ENCODE data around the gene MOBP.
"Not testable (repeated sequence)": the region's sequence is repeated elsewhere in the genome, so short reads cannot be mapped to it uniquely, and the experiment has no call there.

Gene MOBP

DNA sequence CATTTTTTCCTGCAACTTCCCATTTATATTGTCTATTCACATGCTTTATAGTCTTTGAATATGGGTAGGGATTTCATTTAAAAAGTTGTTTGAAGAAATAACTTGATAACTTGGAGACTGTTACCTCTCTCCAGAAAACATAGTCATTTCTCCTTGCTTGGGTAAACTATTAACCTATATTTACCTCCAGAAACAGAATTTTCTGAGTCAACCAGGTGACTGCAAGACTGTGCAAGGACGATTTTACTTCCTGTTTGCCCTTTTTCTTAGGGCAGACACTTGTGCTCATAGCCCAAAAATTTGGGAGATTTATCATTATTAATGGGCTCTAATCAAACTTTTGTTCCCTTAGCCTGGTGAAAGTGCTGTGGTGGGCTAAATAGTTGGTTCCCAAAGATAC is 14.3 kb upstream of the MOBP start:
- DNase-seq, result no peak

DNA sequence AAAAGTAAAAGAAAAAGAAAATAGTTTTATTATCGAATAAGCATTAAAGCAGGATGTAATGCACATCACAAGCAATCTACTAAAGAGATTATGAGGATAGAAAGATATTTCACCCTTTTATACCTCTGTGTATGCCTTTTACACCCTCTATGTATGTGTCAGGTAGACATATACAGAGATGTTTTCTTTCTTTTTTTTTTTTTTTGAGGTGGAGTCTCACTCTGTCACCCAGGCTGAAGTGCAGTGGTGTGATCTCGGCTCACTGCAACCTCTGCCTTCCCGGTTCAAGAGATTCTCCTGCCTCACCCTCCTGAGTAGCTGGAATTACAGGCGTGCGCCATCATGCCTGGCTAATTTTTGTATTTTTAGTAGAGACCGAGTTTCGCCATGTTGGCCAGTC is 13.6 kb upstream of the MOBP start:
- DNase-seq, result not testable (repeated sequence)

GRCh38 chr3:39454591-39455217 is 12.8 kb upstream of the MOBP start:
- no peak for DNase-seq

GRCh38 chr3:39456159-39456558 is 11.3 kb upstream of the MOBP start:
- no peak for DNase-seq

DNA sequence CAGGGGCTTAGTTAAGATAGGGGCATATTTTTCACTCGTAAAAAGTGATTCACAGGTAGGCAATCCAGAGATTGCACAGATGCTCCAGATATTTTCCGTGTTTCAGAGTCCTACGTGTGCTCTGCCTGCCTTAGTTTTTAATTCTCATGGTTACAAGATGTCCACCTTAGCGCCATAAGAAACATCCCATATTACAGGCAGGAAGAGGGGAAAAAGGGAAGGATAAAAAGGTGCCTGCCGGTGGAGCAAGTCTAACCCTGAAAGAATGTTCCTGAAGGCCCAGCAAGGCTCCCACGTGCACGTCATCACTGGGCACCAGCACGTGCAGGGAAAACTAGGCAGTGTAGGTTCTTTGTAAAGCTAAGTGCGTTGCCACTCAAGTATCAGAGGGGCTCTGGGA is 10.1 kb upstream of the MOBP start:
- DNase-seq, result no peak

DNA sequence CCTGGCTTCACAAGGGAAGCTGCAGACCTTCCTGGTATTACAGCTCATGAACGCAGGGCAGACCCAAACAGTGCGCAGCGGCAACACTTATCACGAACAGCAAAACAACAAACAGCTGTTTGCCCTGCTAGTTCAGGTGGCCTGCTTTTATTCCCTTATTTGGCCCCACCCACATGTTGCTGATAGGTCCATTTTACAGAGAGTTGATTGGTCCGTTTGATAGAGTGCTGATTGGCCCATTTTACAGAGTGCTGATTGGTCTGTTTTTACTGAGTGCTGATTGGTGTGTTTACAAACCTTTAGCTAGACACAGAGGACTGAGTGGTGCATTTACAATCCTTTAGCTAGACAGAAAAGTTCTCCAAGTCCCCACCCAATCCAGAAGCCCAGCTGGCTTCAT is 8.9 kb upstream of the MOBP start:
- not testable (repeated sequence) for DNase-seq

DNA sequence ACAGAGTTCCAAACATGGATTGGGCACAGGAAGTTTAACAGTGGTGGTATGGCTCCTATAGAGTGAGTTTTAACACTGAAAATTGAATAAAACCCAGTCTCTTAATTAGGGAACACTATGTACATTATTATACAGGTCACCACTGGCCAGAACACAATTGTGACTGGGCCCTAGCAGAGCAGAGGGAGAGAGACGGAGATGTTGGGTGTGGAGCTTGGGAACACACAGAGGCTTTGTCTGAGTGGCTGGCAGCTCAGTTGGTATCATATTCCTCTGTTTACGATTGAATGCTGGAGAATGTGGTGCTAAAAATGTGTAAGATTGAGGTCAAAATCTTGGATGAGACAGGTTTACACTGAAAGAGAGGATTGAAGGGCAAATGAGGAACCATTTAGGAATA is 6.8 kb upstream of the MOBP start:
- no peak for DNase-seq

DNA sequence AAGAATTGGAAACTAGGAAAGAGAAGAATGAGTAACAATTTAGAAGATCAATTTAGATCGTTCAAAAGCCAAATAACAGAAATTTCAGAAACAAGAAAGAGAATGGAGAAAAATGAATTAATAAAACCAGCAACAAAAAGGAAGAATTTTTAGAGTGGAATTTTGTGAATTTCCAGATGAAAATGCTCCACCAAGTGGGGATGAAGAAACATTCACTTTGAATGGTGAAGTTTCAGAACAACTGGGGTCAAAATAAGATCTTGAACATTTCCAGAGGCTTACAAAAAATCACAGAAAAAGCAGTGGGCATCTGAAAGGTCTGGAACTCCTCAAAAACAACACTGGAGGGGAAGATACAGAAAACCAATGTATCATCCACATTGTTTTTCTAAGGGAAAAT is 4.2 kb upstream of the MOBP start:
- DNase-seq, result no peak

- no peak for DNase-seq
These were observed 492 bp upstream of the MOBP start for GRCh38 chr3:39466988-39467387.

DNA sequence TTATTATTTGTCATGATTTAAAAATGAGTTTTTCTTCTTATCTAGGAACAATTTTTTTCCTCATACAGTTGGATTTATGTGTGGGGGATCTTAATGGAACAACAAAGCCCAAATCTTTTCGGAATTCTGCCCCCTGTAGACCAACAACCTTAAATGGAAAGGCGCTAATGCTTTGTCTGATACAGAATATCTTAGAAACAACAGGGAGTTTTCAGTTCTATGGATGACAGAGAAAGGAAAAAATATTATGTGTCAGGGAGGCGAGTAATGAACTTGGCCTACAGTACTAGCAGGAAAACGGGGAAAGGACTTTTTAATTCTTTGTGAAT is 592 bp downstream of the MOBP start:
- DNase-seq, result no peak

DNA sequence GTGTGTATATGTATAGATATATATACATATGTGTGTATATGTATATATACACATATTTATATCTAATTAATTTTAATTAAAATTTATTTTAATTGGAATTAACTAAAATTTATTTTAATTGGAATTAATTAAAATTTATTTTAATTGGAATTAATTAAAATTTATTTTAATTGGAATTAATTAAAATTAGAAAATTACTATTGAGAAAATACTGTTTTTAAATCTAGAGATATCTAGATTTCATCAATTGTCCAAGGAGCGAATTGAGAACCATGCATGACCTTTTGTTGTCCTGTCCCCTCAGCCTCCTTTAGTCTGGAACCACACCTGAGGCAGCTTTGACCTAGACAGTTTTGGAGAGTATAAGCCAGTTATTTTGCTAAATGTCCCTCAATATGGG is 1.8 kb downstream of the MOBP start:
- DNase-seq, result no peak

DNA sequence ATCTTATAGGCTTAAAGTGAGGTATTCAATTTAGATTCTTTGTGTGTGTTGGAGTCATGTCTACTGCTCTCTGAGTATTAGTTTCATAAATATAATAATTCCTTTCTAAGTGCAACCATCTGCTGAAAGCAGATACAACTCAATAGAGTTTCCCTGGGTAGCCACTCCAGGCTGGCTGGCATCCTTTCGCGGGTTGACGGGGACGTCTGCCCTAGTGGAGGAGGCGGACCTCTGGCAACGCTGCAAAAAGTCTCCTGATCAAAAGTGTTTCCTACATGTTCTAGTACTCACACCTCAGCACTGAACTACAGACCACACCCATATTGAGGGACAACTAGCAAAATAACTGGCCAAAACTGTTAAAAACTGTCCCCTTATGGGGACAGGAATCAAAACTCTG is 2.5 kb downstream of the MOBP start:
- DNase-seq, result no peak

- DNase-seq, result no peak
These were observed 4.2 kb downstream of the MOBP start for GRCh38 chr3:39471652-39472051.

DNA sequence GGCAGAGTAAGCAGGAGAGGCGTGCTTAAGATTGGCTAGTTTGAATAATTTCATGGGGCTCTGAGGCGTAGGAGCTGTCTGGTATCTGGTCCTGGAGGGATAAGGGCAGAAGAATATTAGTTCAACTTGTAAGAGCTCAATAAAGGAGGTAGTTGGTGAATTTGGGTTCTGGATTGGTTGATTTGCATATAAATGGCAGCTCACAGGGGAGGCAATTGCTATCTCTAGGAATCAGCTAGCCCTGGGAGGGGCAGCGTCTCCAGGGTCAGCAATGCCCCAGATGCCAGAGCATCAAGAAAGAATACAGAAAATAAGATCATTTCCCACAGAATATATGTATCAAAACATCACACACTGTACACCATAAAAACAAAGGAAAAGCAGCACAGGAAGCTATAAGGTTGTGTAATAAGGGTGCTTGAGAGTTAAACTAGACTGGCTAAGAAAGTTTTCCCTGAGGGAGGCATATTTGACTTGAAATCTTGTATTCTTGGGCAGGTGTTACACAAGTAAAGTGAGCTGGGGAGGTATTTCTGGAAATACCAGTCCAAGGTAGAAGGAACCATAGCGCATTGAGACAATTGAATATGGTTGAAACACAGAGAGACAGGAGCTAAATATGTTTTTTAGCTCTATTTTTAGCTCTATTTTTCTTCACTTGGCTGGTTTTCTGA is 6.1 kb downstream of the MOBP start:
- no peak for DNase-seq

- DNase-seq, result no peak
These were observed 6.6 kb downstream of the MOBP start for GRCh38 chr3:39474126-39474515.

GRCh38 chr3:39476783-39477182 is 9.3 kb downstream of the MOBP start:
- DNase-seq, result no peak

DNA sequence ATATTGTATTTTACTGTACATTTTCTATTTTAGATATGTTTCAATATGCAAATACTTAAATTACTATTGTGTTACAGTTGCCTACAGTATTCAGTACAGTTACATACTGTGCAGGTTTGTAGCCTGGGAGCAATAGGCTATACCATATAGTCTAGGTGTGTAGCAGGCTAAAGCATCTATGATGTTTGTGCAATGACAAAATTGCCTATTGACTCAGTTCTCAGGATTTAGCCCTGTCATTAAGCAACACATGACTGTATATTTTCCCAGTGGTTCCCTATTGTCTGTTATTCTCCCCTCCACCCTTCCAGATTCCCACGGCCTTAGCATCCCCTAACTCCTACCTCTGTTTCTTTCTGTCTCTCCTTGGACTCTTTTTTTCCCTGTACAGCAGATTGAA is 10.7 kb downstream of the MOBP start:
- DNase-seq, result no peak

DNA sequence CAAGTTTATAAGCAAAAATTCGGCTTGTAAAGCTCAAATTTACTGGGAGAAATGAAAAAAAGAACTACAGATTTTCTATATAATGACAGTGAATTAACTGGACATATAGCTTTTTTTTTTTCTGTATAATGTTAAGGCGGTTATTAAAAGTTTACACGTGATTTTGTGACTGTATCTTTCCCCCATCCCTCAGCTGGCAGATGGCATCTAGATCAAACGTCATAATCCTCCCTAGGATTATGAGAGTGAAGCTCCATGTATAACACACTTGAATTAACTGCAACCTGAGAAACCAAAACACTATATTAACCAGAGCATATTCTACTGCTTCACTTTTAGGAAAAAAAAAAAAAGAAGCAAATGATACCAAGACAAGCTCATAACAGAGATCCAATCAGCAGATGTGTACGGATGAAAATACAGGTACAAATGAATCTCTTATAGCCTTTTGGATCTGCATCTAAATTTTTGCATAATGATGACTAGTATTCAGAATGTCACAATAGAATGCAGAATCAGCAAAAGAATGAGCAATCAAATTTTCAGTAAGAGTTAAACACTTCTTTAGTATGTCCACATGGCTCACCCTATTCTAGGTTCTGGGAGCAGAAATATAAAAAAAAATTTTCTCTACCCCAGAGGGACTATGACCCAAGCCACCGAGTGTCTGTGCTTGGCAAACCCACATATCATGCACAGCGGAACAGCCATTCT is 12.4 kb downstream of the MOBP start:
- DNase-seq, result no peak

- no peak for DNase-seq
These were observed 18.1 kb downstream of the MOBP start for GRCh38 chr3:39485547-39485946.

GRCh38 chr3:39491014-39491413 is 23.5 kb downstream of the MOBP start:
- DNase-seq, result no peak

DNA sequence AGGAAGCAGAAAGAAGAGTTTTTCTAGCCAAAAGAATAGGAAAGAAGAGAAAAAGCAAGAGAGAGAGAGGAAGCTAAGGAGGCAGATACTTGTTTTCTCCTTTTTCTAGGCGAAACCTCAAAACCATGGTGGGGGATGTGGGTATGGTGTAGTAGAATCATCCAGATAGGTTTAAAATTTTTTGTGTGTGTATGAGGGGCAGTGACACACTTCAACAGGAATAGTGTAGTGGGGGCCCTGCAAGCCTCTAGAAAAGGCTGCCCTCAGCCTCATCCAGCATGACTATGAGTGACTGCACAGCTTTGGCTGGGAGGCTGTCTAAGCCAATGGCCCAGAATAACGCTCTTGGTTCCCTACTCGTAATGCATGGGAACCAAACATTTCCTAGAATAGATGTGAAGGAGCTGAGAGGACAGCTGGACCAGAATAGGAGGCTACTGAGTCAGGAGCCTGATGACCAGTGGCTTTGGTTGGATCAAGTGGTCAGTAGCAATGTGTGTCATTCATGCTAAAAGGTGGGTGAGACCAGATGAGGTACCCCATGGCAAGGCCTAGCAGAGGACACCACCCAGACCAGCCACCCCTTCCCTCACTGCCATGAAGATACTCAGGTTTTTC is 24.4 kb downstream of the MOBP start:
- DNase-seq, result no peak

- DNase-seq, result no peak
These were observed 27.3 kb downstream of the MOBP start for GRCh38 chr3:39494781-39495180.

- DNase-seq, result no peak
These were observed 30.3 kb downstream of the MOBP start for GRCh38 chr3:39497753-39498152.

GRCh38 chr3:39499651-39500273 is 32.3 kb downstream of the MOBP start:
- no peak for DNase-seq
